Dermis blood vessel endothelial cell (primary cell): Measurements from ENCODE around the gene FXYD5. TPM values are rescaled to one million over a fixed set of nuclear protein-coding genes. Genes with fewer than 3 reads are reported as not detected.

Source experiments
- DNase-seq: peaks from one replicate; pipeline ENCODE4 v3.0.0; 2010
- total RNA-seq: library from RNA; depleted of rRNA; stranded (reverse); fragments of >200 nt; gene quantifications from 2 replicates; pipeline ENCODE4 v1.2.3, GENCODE V29; 2014

Gene FXYD5
- total RNA-seq, 1 donor from 2014 or later, result 17.2 TPM

- DNase-seq, result no peak
Measured at GRCh38 chr19:35216016-35216832, 61.7 kb downstream of the FXYD5 start.

- no peak for DNase-seq
Measured at GRCh38 chr19:35216833-35217648, 62.5 kb downstream of the FXYD5 start.

GRCh38 chr19:35217649-35217990 is 63.1 kb downstream of the FXYD5 start:
- DNase-seq, result no peak

DNA sequence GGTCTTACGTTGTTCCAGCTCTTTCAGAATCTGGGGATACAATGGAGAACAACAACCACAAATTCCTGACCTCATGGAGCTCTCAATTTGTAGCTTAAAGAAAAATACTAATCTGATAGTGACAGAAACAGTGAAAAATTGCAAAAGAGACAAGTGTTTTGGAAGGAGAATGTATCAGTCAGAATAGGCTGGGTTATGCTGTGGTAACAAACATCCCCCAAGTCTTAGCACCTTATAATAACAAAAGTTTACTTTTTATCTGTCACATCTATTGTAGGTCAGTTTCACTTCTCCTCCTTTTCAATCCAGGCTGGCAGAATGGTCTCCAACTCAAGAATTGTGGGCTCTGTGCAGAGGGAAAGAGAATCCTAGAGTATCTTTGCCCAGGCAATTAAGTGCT is 64.5 kb downstream of the FXYD5 start:
- DNase-seq, result no peak

Other genes with a start within 250 kb of the FXYD5 start
- 5.2 and 7.3 TPM in 2 replicates for gene ZNF30, start 227.8 kb upstream of the FXYD5 start, total RNA-seq
- gene ZNF792, start 190.5 kb upstream of the FXYD5 start, total RNA-seq, result 55.2 and 57.2 TPM in 2 replicates
- gene GRAMD1A, start 154.4 kb upstream of the FXYD5 start, total RNA-seq, result 48.5 and 56.0 TPM in 2 replicates
- gene SCN1B, start 124.3 kb upstream of the FXYD5 start, total RNA-seq, result 6.5 and 15.9 TPM in 2 replicates
- gene HPN, start 113.0 kb upstream of the FXYD5 start, total RNA-seq, result 0.09 and 0.17 TPM in 2 replicates
- 0.68 TPM in 1 of 2 replicates, not detected in the other for gene FXYD3, start 38.9 kb upstream of the FXYD5 start, total RNA-seq
- gene LGI4, start 19.7 kb upstream of the FXYD5 start, total RNA-seq, result 0.34 TPM in 1 of 2 replicates, not detected in the other
- gene FXYD1, start 15.9 kb upstream of the FXYD5 start, total RNA-seq, result not detected in 2 replicates
- not detected in 2 replicates for gene FXYD7, start 11.5 kb upstream of the FXYD5 start, total RNA-seq
- gene FAM187B, start 74.0 kb downstream of the FXYD5 start, total RNA-seq, result not detected in 2 replicates
- 0.56 and 2.0 TPM in 2 replicates for gene LSR, start 94.3 kb downstream of the FXYD5 start, total RNA-seq
- gene USF2, start 114.2 kb downstream of the FXYD5 start, total RNA-seq, result 47.5 and 58.2 TPM in 2 replicates
- under 0.01 TPM in 1 of 2 replicates, not detected in the other for gene HAMP, start 127.8 kb downstream of the FXYD5 start, total RNA-seq
- not detected in 2 replicates for gene MAG, start 137.4 kb downstream of the FXYD5 start, total RNA-seq
- 0.34 and 0.37 TPM in 2 replicates for gene CD22, start 174.5 kb downstream of the FXYD5 start, total RNA-seq
- not detected in 2 replicates for gene FFAR1, start 193.2 kb downstream of the FXYD5 start, total RNA-seq
- under 0.01 TPM in 1 of 2 replicates, not detected in the other for gene FFAR3, start 203.7 kb downstream of the FXYD5 start, total RNA-seq
- not detected in 2 replicates for gene GPR42, start 216.3 kb downstream of the FXYD5 start, total RNA-seq